ENCODE data around the gene TMEM167A. TPM values are rescaled to one million over a fixed set of nuclear protein-coding genes. Genes with fewer than 3 reads are reported as not detected.

TMEM167A gene
- total RNA-seq, 1 experiment from 2014 or later: 139 TPM

DNA sequence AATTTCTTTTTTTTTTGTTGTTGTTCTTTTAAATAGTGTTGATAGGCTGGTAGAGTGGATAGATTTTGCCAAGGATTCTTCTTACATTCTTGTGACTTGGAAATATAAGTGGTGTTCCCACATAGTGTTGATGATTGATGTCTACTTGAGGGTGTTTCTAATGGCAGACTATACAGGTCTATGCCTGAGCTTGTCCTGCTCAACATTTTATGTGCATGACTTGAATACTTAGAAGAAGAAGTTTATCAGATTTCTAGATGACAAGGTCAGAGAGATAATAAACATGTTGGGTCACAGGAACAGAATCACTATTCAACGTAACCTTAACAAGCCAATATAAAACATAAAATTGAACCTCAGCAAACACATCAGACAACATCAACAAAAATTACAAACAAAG, 24.3 kb upstream of the TMEM167A start:
- Mint-ChIP-seq H3K27ac (no peak overlapping the region), H3K4me1 (peaks cover 11% of the 10 kb centered on the region in 2 experiments), H3K4me3 (no peak overlapping the region), H3K36me3 (ENCODE audit: insufficient read depth in 1 of 3, low read depth in 3 of 3) (no peaks in the 10 kb centered on the region), H3K27me3 (ENCODE audit: low read depth) (no peaks in the 10 kb centered on the region), H3K9me3 (no peaks in the 10 kb centered on the region)
- Histone ChIP-seq H2BK12ac (ENCODE audit: insufficient read length, low read depth, low read length) (no peak overlapping the region), H4K5ac (ENCODE audit: insufficient read length, low read depth, low read length) (no peak overlapping the region), H3K18ac (ENCODE audit: insufficient read length, low read depth, low read length) (no peak overlapping the region), H2BK20ac (ENCODE audit: low read depth, low read length, poor library complexity, severe bottlenecking) (no peak overlapping the region), H3K9ac (ENCODE audit: extremely low read depth, insufficient read length, low read length) (no peak overlapping the region), H3K14ac (ENCODE audit: insufficient read depth, low read length) (no peak overlapping the region), H3K23ac (ENCODE audit: insufficient read length, low read depth, low read length) (no peak overlapping the region), H3K23me2 (ENCODE audit: insufficient read length, low read depth, low read length, poor library complexity, severe bottlenecking) (no peaks in the 10 kb centered on the region), H3K79me2 (ENCODE audit: insufficient read depth, low read length) (no peaks in the 10 kb centered on the region), H3K27me3 (ENCODE audit: insufficient read depth, low read length) (no peaks in the 10 kb centered on the region), H4K8ac (replicated peaks; ENCODE audit: insufficient read length, low read depth, low read length) (no peak overlapping the region), H3K4me1 (ENCODE audit: insufficient read depth, low read length) (peaks cover 3% of the 10 kb centered on the region; the same call in 1 of the 2 replicates), H3K4me2 (ENCODE audit: insufficient read depth, insufficient read length, low read length) (no peak overlapping the region), H2AFZ (ENCODE audit: low read length) (no peak overlapping the region), H3K56ac (ENCODE audit: insufficient read length, low read depth, low read length) (no peak overlapping the region), H2BK5ac (ENCODE audit: insufficient read length, low read length) (no peak overlapping the region), H2BK120ac (ENCODE audit: low read depth, low read length, poor library complexity, severe bottlenecking) (no peak overlapping the region), H4K20me1 (ENCODE audit: control insufficient read depth, insufficient read depth, insufficient read length) (no peaks in the 10 kb centered on the region), H3K79me1 (ENCODE audit: insufficient read depth, low read depth, low read length, poor library complexity, severe bottlenecking) (no peaks in the 10 kb centered on the region), H3K9me3 (ENCODE audit: control insufficient read depth, low read depth, low read length) (no peaks in the 10 kb centered on the region), H3K27ac (ENCODE audit: insufficient read length, low read depth, low read length) (no peak overlapping the region), H4K91ac (ENCODE audit: insufficient read length, low read depth, low read length) (no peak overlapping the region), H3T11ph (ENCODE audit: low read length) (no peak overlapping the region), H2BK15ac (ENCODE audit: low read depth, low read length) (no peak overlapping the region), H3K4ac (ENCODE audit: low read depth, low read length) (no peak overlapping the region), H2AK5ac (ENCODE audit: insufficient read length, low read length) (no peak overlapping the region)
- DNase-seq: no peak
- TF ChIP-seq, protein P1, sequence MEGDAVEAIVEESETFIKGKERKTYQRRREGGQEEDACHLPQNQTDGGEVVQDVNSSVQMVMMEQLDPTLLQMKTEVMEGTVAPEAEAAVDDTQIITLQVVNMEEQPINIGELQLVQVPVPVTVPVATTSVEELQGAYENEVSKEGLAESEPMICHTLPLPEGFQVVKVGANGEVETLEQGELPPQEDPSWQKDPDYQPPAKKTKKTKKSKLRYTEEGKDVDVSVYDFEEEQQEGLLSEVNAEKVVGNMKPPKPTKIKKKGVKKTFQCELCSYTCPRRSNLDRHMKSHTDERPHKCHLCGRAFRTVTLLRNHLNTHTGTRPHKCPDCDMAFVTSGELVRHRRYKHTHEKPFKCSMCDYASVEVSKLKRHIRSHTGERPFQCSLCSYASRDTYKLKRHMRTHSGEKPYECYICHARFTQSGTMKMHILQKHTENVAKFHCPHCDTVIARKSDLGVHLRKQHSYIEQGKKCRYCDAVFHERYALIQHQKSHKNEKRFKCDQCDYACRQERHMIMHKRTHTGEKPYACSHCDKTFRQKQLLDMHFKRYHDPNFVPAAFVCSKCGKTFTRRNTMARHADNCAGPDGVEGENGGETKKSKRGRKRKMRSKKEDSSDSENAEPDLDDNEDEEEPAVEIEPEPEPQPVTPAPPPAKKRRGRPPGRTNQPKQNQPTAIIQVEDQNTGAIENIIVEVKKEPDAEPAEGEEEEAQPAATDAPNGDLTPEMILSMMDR (conservative IDR thresholded peaks at IDR 0.05): no peak
- WGBS (ENCODE audit: extremely low coverage, insufficient read length, low lambda C conversion rate): no CpG with 5 or more reads among the region's 1 CpG
